Glutamatergic neuron (in vitro differentiated cells): ENCODE data around the gene MED26. TPM values are rescaled to one million over a fixed set of nuclear protein-coding genes. Genes with fewer than 3 reads are reported as not detected.

ENCODE experiments used
- DNase-seq: peaks from one replicate; pipeline ENCODE4 v3.0.0; 2022
- H3K27ac Mint-ChIP-seq: one replicate; pipeline ENCODE4 v1.8.0; 2020; ENCODE audit warnings: mild to moderate bottlenecking, mixed read lengths, inconsistent platforms; ENCODE audit not compliant: unreplicated experiment
- H3K27me3 Mint-ChIP-seq: one replicate; pipeline ENCODE4 v1.8.0; 2020; ENCODE audit warnings: mild to moderate bottlenecking, moderate library complexity, mixed read lengths, inconsistent platforms; ENCODE audit not compliant: unreplicated experiment
- H3K36me3 Mint-ChIP-seq: one replicate; pipeline ENCODE4 v1.8.0; 2020; ENCODE audit warnings: mild to moderate bottlenecking, mixed read lengths, inconsistent platforms; ENCODE audit not compliant: unreplicated experiment
- H3K4me1 Mint-ChIP-seq: one replicate; pipeline ENCODE4 v1.8.0; 2020; ENCODE audit warnings: mild to moderate bottlenecking, low read depth, mixed read lengths, inconsistent platforms; ENCODE audit not compliant: unreplicated experiment
- H3K4me3 Mint-ChIP-seq: one replicate; pipeline ENCODE4 v1.8.0; 2020; ENCODE audit warnings: mild to moderate bottlenecking, mixed read lengths, inconsistent platforms; ENCODE audit not compliant: unreplicated experiment
- H3K9me3 Mint-ChIP-seq: one replicate; pipeline ENCODE4 v1.8.0; 2020; ENCODE audit warnings: mild to moderate bottlenecking, moderate library complexity, mixed read lengths, inconsistent platforms; ENCODE audit not compliant: unreplicated experiment
- CTCF ChIP-seq: fragments of 200-600 bp; sonication (generic); IDR thresholded peaks from one replicate; pipeline ENCODE4 v1.5.0; 2021; ENCODE audit not compliant: partially characterized antibody, unreplicated experiment
- total RNA-seq: library from RNA; stranded (reverse); fragmentation: NEBNext Ultra II Directional; extraction: Animal tissue kit (Norgen Biotek cat#: 25700); gene quantifications from one replicate; pipeline ENCODE4 v1.2.1, GENCODE V29; 2021; ENCODE audit not compliant: unreplicated experiment

MED26 gene
- total RNA-seq, 1 donor from 2014 or later = 9.8 TPM

GRCh38 chr19:16650821-16651220, 22.8 kb upstream of the MED26 start:
- peaks cover 6% of the 10 kb centered on the region for H3K36me3 Mint-ChIP-seq
- H3K4me1 Mint-ChIP-seq = no peaks in the 10 kb centered on the region
- no peak overlapping the region for H3K4me3 Mint-ChIP-seq
- TF ChIP-seq CTCF = no peak
- H3K27ac Mint-ChIP-seq = no peak overlapping the region
- no peak for DNase-seq
- no peaks in the 10 kb centered on the region for H3K9me3 Mint-ChIP-seq
- H3K27me3 Mint-ChIP-seq = no peaks in the 10 kb centered on the region

GRCh38 chr19:16649734-16650133, 21.7 kb upstream of the MED26 start:
- Mint-ChIP-seq H3K4me3 (no peak overlapping the region), H3K9me3 (no peaks in the 10 kb centered on the region), H3K27me3 (no peaks in the 10 kb centered on the region), H3K27ac (no peak overlapping the region), H3K36me3 (peaks cover 6% of the 10 kb centered on the region), H3K4me1 (no peaks in the 10 kb centered on the region)
- DNase-seq = no peak
- no peak for TF ChIP-seq CTCF

GRCh38 chr19:16645140-16645539, 17.1 kb upstream of the MED26 start:
- Mint-ChIP-seq H3K9me3 (no peaks in the 10 kb centered on the region), H3K27ac (no peak overlapping the region), H3K4me3 (no peak overlapping the region), H3K27me3 (no peaks in the 10 kb centered on the region), H3K4me1 (no peaks in the 10 kb centered on the region), H3K36me3 (no peaks in the 10 kb centered on the region)
- DNase-seq = no peak
- TF ChIP-seq CTCF = no peak

- Mint-ChIP-seq H3K27ac (no peak overlapping the region), H3K4me3 (no peak overlapping the region), H3K9me3 (peaks cover 2% of the 10 kb centered on the region), H3K36me3 (no peaks in the 10 kb centered on the region), H3K4me1 (peaks cover 3% of the 10 kb centered on the region), H3K27me3 (peaks cover 5% of the 10 kb centered on the region)
- no peak for DNase-seq
- TF ChIP-seq CTCF = no peak
These were observed 13.7 kb upstream of the MED26 start for GRCh38 chr19:16641695-16642094.

- H3K4me3 Mint-ChIP-seq = no peak overlapping the region
- DNase-seq = no peak
These were observed 12.9 kb upstream of the MED26 start for GRCh38 chr19:16640951-16641350.

More at GRCh38 chr19:16640951-16641350, 12.9 kb upstream of the MED26 start:
- no peak for TF ChIP-seq CTCF
- H3K9me3 Mint-ChIP-seq = peaks cover 2% of the 10 kb centered on the region
- H3K36me3 Mint-ChIP-seq = no peaks in the 10 kb centered on the region
- peaks cover 5% of the 10 kb centered on the region for H3K27me3 Mint-ChIP-seq
- no peak overlapping the region for H3K27ac Mint-ChIP-seq
- H3K4me1 Mint-ChIP-seq = peaks cover 3% of the 10 kb centered on the region
